ENCODE results near the gene EFHC1. TPM values are rescaled to one million over a fixed set of nuclear protein-coding genes. Genes with fewer than 3 reads are reported as not detected.

The EFHC1 gene
- total RNA-seq, 1 experiment from 2014 or later: 44.0 TPM

DNA sequence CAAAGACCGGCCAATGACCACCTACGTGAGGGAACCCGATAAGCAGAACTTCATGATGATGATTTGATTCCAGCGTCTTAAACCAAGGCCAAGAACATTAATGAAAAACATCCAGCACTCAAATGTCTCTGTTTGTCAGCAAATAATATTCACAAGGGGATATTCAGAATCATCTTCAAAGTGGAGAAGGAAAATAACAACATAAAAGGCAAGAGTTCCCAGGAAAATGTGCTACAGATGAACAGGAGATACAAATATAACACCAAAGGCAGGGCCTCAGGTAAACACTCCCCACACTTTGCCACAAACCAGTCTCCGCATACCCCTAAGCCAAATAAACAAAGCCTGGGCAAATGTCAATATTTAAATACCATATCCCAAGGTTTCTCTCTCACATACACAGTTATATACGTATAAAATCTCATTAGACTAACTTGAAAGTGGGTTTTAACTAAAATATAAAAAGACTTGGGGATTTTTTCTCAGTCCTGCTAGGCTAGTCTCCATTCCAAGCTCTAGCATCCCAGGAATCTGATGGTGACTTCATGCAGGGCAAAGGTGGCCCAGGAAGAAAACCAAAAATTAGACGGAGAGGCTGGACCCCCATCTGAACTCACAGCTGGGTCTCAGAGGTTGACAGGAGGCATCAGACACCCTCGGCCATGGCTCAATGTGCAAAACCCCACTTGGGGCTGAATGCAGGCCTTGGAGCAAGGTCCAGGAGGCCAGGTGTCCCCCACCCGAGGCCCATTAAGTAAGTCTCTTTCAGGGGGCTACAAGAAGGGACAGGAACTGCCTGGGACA, 124.7 kb downstream of the EFHC1 start:
- DNase-seq: no peak
- peaks cover 100% of the 10 kb centered on the region for H3K4me1 ChIP-seq (ENCODE audit: low read length)
- peak overlapping the region; percentile 96 for H3K27ac ChIP-seq (ENCODE audit: low read length)
- H3K9me2 ChIP-seq (replicated peaks; ENCODE audit: insufficient read depth, low read length): no peaks in the 10 kb centered on the region
- no peak overlapping the region for H2AFZ ChIP-seq (ENCODE audit: low read length)
- H3K36me3 ChIP-seq (ENCODE audit: insufficient read depth, low read length): no peaks in the 10 kb centered on the region
- peak overlapping the region; percentile 62 for H3K4me2 ChIP-seq (ENCODE audit: low read depth, low read length, poor library complexity, severe bottlenecking)
- peak overlapping the region; percentile 16; the same call in 1 of the 2 replicates for H3K4me3 ChIP-seq (ENCODE audit: low read length)
- no peaks in the 10 kb centered on the region for H3K27me3 ChIP-seq (ENCODE audit: low read length)
- H3K9ac ChIP-seq (ENCODE audit: low read length): peak overlapping the region; percentile 60
- peaks cover 80% of the 10 kb centered on the region for H3K79me2 ChIP-seq (ENCODE audit: low read length)
- 0 out of 2 replicates have a peak, but pooled peaks cover 2% of the 10 kb centered on the region for H4K20me1 ChIP-seq (ENCODE audit: insufficient read depth, low read depth, low read length)
- no peaks in the 10 kb centered on the region for H3K9me3 ChIP-seq (ENCODE audit: low read length)

DNA sequence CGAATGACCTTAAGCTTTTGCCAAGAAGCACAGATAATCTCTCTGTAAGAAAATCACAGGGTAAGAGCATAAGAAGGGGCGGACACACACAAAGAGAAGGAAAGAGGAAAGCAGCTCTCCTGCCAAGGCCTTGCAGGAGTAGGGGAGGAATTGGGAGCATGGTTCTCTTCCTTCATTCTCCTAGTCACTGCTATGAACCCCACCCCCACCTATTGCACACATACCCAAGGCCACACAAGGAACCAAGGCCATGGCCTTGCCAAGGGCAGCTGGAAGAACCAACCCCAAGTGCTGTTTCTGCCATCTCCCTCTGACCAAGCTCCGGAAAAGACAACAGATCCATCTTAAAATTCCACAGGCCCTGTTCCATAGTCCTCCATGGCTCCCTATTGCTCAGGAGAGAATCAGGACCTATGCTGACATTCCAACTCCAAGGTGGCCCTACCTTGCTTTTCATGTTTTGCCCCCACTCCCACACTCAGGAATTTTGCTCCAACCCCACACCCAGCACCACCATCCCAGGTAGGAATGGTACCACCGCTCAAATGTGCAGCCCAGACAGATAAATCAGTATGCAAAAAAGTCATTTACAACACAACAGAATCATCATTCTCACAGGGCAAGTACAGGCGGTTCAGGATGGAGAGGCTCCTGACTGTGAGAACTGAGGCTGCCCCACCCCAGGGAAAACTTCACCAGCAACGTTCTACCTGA, 125.4 kb downstream of the EFHC1 start:
- no peaks in the 10 kb centered on the region for H3K9me3 ChIP-seq (ENCODE audit: low read length)
- peaks cover 77% of the 10 kb centered on the region for H3K79me2 ChIP-seq (ENCODE audit: low read length)
- H4K20me1 ChIP-seq (ENCODE audit: insufficient read depth, low read depth, low read length): 0 out of 2 replicates have a peak, but pooled peaks cover 4% of the 10 kb centered on the region
- H3K27me3 ChIP-seq (ENCODE audit: low read length): no peaks in the 10 kb centered on the region
- peak overlapping the region; percentile 60 for H3K9ac ChIP-seq (ENCODE audit: low read length)
- H3K4me3 ChIP-seq (ENCODE audit: low read length): no peak overlapping the region
- H3K4me2 ChIP-seq (ENCODE audit: low read depth, low read length, poor library complexity, severe bottlenecking): peak overlapping the region; percentile 62
- H3K9me2 ChIP-seq (replicated peaks; ENCODE audit: insufficient read depth, low read length): no peaks in the 10 kb centered on the region
- no peaks in the 10 kb centered on the region for H3K36me3 ChIP-seq (ENCODE audit: insufficient read depth, low read length)
- DNase-seq: no peak
- H3K27ac ChIP-seq (ENCODE audit: low read length): peak overlapping the region; percentile 96
- peaks cover 100% of the 10 kb centered on the region for H3K4me1 ChIP-seq (ENCODE audit: low read length)
- no peak overlapping the region for H2AFZ ChIP-seq (ENCODE audit: low read length)

DNA sequence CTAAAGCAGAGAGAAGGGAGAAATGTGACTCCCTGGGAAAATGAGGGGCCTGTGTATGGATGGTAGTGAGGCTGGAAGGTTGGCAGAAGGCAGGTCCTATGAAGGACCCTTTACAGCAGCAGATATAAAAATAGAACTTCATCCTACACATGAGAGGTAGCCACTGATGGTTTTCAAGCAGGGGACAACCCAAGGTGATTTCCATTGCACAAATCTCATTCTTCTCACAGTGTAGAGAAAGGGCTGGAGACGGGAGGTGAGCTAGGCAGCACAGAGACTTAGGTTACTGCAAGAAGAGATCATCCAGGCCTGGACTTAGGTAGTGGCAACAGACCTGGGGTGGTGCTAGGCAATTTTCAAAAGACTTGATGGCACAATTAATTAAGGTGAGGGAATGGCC, 126.0 kb downstream of the EFHC1 start:
- H3K9ac ChIP-seq (ENCODE audit: low read length): peak overlapping the region; percentile 60

DNA sequence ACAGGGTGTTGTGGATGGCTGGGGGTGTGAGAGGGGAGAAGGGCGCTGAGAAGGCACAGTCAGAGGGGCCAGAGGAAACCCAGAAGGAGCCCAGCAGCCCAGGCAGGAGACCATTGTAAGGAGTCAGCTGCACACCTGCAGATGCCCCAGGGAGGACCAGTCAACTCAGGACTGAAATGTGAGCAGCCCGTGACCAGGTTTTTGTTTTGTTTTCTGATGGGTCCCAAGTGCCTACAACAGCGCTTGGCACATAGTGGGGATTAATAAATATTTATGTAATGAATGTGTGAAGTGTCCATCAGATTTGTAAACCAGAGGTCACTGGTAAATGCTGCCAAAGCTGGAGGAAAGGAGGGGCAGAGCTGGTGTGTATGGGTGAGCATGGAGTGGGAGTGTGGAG, 126.5 kb downstream of the EFHC1 start:
- Histone ChIP-seq H3K27me3 (ENCODE audit: low read length) (no peaks in the 10 kb centered on the region), H3K79me2 (ENCODE audit: low read length) (peaks cover 77% of the 10 kb centered on the region), H3K36me3 (ENCODE audit: insufficient read depth, low read length) (no peaks in the 10 kb centered on the region), H4K20me1 (ENCODE audit: insufficient read depth, low read depth, low read length) (0 out of 2 replicates have a peak, but pooled peaks cover 4% of the 10 kb centered on the region), H3K9me3 (ENCODE audit: low read length) (no peaks in the 10 kb centered on the region), H3K4me3 (ENCODE audit: low read length) (peak overlapping the region; percentile 45), H3K4me1 (ENCODE audit: low read length) (peaks cover 100% of the 10 kb centered on the region), H3K9ac (ENCODE audit: low read length) (peak overlapping the region; percentile 60), H3K9me2 (replicated peaks; ENCODE audit: insufficient read depth, low read length) (no peaks in the 10 kb centered on the region), H2AFZ (ENCODE audit: low read length) (no peak overlapping the region), H3K27ac (ENCODE audit: low read length) (peak overlapping the region; percentile 96), H3K4me2 (ENCODE audit: low read depth, low read length, poor library complexity, severe bottlenecking) (peak overlapping the region; percentile 62)
- DNase-seq: no peak

More for the DNA sequence above, 126.0 kb downstream of the EFHC1 start:
- Histone ChIP-seq H3K27me3 (ENCODE audit: low read length) (no peaks in the 10 kb centered on the region), H3K79me2 (ENCODE audit: low read length) (peaks cover 77% of the 10 kb centered on the region), H3K9me2 (replicated peaks; ENCODE audit: insufficient read depth, low read length) (no peaks in the 10 kb centered on the region), H3K36me3 (ENCODE audit: insufficient read depth, low read length) (no peaks in the 10 kb centered on the region), H3K4me2 (ENCODE audit: low read depth, low read length, poor library complexity, severe bottlenecking) (peak overlapping the region; percentile 62), H2AFZ (ENCODE audit: low read length) (no peak overlapping the region), H3K27ac (ENCODE audit: low read length) (peak overlapping the region; percentile 96), H4K20me1 (ENCODE audit: insufficient read depth, low read depth, low read length) (0 out of 2 replicates have a peak, but pooled peaks cover 4% of the 10 kb centered on the region), H3K4me1 (ENCODE audit: low read length) (peaks cover 100% of the 10 kb centered on the region), H3K9me3 (ENCODE audit: low read length) (no peaks in the 10 kb centered on the region), H3K4me3 (ENCODE audit: low read length) (peak overlapping the region; percentile 45; the same call in 1 of the 2 replicates)
- DNase-seq: no peak

DNA sequence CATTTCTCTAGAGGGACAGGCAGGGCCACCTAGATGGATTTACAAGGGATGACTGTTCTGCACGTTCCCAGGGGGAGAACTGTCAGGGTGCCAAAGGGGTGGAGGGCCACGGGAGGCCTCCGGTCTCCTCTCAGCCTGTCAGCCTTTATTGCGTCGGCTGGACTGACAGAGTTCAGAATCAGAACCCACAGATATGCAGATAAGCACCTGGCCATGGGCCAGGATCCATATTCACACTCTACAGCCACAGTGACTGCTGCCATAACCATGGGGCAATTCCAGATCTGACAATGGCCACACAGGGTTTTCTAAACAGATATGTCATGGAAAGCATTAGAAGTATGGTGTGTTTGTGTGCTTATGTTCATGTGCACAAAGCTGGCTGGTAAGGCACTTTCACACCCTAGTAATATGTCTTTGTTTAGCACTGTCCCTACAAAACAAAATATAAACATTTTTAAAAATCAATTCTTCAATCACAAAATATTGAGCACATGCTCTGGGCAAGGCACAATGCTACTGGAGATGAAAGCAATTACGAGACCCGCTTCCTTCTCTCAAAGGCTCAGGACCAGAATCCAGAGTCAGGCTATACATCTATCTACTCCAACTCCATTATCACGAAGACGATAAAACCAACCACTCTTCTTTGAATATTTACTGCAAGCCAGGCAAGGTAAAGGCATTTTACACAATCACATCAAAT, 127.7 kb downstream of the EFHC1 start:
- Histone ChIP-seq H2AFZ (ENCODE audit: low read length) (no peak overlapping the region), H3K9me3 (ENCODE audit: low read length) (no peaks in the 10 kb centered on the region), H3K27ac (ENCODE audit: low read length) (peak overlapping the region; percentile 96), H3K36me3 (ENCODE audit: insufficient read depth, low read length) (no peaks in the 10 kb centered on the region), H3K4me1 (ENCODE audit: low read length) (peaks cover 100% of the 10 kb centered on the region), H4K20me1 (ENCODE audit: insufficient read depth, low read depth, low read length) (0 out of 2 replicates have a peak, but pooled peaks cover 4% of the 10 kb centered on the region), H3K9ac (ENCODE audit: low read length) (peak overlapping the region; percentile 60), H3K4me3 (ENCODE audit: low read length) (peak overlapping the region; percentile 45), H3K9me2 (replicated peaks; ENCODE audit: insufficient read depth, low read length) (no peaks in the 10 kb centered on the region), H3K27me3 (ENCODE audit: low read length) (no peaks in the 10 kb centered on the region), H3K4me2 (ENCODE audit: low read depth, low read length, poor library complexity, severe bottlenecking) (peak overlapping the region; percentile 62), H3K79me2 (ENCODE audit: low read length) (peaks cover 74% of the 10 kb centered on the region)
- DNase-seq: no peak

DNA sequence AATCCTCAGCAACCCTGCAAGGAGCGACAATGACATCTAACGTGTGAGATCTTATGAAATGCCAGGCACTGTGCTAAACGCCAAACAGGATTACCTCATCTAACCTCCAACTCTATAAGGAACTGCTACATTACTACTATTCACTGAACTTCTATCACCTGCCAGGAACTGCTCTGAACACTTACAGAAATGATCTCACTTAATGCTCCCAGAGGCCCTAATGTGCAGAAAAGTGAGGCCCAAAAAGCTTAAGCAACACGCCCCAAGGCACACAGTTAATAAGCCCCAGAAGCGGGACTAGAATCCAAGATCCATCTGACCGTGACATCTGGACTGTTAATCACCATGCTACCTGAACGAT, 128.2 kb downstream of the EFHC1 start:
- no peaks in the 10 kb centered on the region for H3K9me2 ChIP-seq (replicated peaks; ENCODE audit: insufficient read depth, low read length)
- peak; percentile 77 for DNase-seq
- H4K20me1 ChIP-seq (ENCODE audit: insufficient read depth, low read depth, low read length): 0 out of 2 replicates have a peak, but pooled peaks cover 4% of the 10 kb centered on the region
- H3K36me3 ChIP-seq (ENCODE audit: insufficient read depth, low read length): no peaks in the 10 kb centered on the region
- peak overlapping the region; percentile 45; the same call in 1 of the 2 replicates for H3K4me3 ChIP-seq (ENCODE audit: low read length)
- no peak overlapping the region for H2AFZ ChIP-seq (ENCODE audit: low read length)
- peak overlapping the region; percentile 96 for H3K27ac ChIP-seq (ENCODE audit: low read length)
- H3K9ac ChIP-seq (ENCODE audit: low read length): peak overlapping the region; percentile 60
- H3K27me3 ChIP-seq (ENCODE audit: low read length): no peaks in the 10 kb centered on the region
- H3K79me2 ChIP-seq (ENCODE audit: low read length): peaks cover 73% of the 10 kb centered on the region
- no peaks in the 10 kb centered on the region for H3K9me3 ChIP-seq (ENCODE audit: low read length)
- peaks cover 100% of the 10 kb centered on the region for H3K4me1 ChIP-seq (ENCODE audit: low read length)
- H3K4me2 ChIP-seq (ENCODE audit: low read depth, low read length, poor library complexity, severe bottlenecking): peak overlapping the region; percentile 62

DNA sequence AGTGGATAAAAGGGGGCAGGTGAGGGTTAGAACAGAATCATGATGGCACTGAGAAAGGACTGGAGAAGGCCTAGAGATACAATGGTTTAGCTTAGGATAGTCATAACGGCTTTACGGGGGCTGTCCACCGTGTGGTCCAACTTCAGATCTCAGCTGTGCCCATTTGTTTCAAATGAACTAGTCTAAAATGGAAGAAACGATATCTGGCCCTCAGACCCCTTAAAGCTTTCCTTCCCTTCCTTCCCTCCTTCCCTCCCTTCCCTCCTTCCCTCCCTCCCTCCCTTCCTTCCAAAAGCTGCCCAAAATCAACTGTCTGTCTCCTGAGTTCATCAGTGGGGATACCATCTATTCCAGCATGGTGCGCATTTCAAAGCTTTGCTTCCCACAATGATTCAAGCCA, 128.9 kb downstream of the EFHC1 start:
- no peak for DNase-seq
- Histone ChIP-seq H3K79me2 (ENCODE audit: low read length) (peaks cover 73% of the 10 kb centered on the region), H3K9ac (ENCODE audit: low read length) (peak overlapping the region; percentile 60), H4K20me1 (ENCODE audit: insufficient read depth, low read depth, low read length) (0 out of 2 replicates have a peak, but pooled peaks cover 4% of the 10 kb centered on the region), H3K4me3 (ENCODE audit: low read length) (peak overlapping the region; percentile 45; the same call in 1 of the 2 replicates), H2AFZ (ENCODE audit: low read length) (no peak overlapping the region), H3K9me3 (ENCODE audit: low read length) (no peaks in the 10 kb centered on the region), H3K4me1 (ENCODE audit: low read length) (peaks cover 100% of the 10 kb centered on the region), H3K27me3 (ENCODE audit: low read length) (no peaks in the 10 kb centered on the region), H3K9me2 (replicated peaks; ENCODE audit: insufficient read depth, low read length) (no peaks in the 10 kb centered on the region), H3K36me3 (ENCODE audit: insufficient read depth, low read length) (no peaks in the 10 kb centered on the region), H3K27ac (ENCODE audit: low read length) (peak overlapping the region; percentile 96), H3K4me2 (ENCODE audit: low read depth, low read length, poor library complexity, severe bottlenecking) (peak overlapping the region; percentile 62)
